T-helper 1 cell treated with Interleukin-12 subunit alpha and Interleukin-12 subunit beta and Interleukin-4 antibody, amounts not matched to agents 30 μg/mL and 1 μg/mL, for 36 hours (primary cell): ENCODE measurements around the gene ADGRB3.
"Not testable (repeated sequence)": the region's sequence is repeated elsewhere in the genome, so short reads cannot be mapped to it uniquely, and the experiment has no call there.

Source experiments
- H3K27ac Mint-ChIP-seq: one replicate; pipeline ENCODE4 v1.8.0; 2021; ENCODE audit warnings: mild to moderate bottlenecking, mixed read lengths
- H3K27me3 Mint-ChIP-seq: one replicate; pipeline ENCODE4 v1.8.0; 2021; ENCODE audit warnings: low read depth, mixed read lengths
- H3K36me3 Mint-ChIP-seq: one replicate; pipeline ENCODE4 v1.8.0; 2021; ENCODE audit warnings: low read depth, mixed read lengths
- H3K4me1 Mint-ChIP-seq: one replicate; pipeline ENCODE4 v1.8.0; 2021; ENCODE audit warnings: low read depth, mixed read lengths
- H3K4me3 Mint-ChIP-seq: one replicate; pipeline ENCODE4 v1.8.0; 2021; ENCODE audit warnings: mild to moderate bottlenecking, moderate library complexity, mixed read lengths
- H3K9me3 Mint-ChIP-seq: one replicate; pipeline ENCODE4 v1.8.0; 2021; ENCODE audit warnings: mixed read lengths

Gene ADGRB3

GRCh38 chr6:68834551-68834950, 199.5 kb downstream of the ADGRB3 start:
- H3K36me3 Mint-ChIP-seq = no peaks in the 10 kb centered on the region
- no peaks in the 10 kb centered on the region for H3K4me1 Mint-ChIP-seq
- no peak overlapping the region for H3K27ac Mint-ChIP-seq
- no peak overlapping the region for H3K4me3 Mint-ChIP-seq
- no peaks in the 10 kb centered on the region for H3K9me3 Mint-ChIP-seq
- H3K27me3 Mint-ChIP-seq = no peaks in the 10 kb centered on the region

GRCh38 chr6:68838571-68838970, 203.5 kb downstream of the ADGRB3 start:
- no peaks in the 10 kb centered on the region for H3K9me3 Mint-ChIP-seq
- no peak overlapping the region for H3K27ac Mint-ChIP-seq
- no peaks in the 10 kb centered on the region for H3K27me3 Mint-ChIP-seq
- H3K4me3 Mint-ChIP-seq = no peak overlapping the region
- H3K4me1 Mint-ChIP-seq = no peaks in the 10 kb centered on the region
- no peaks in the 10 kb centered on the region for H3K36me3 Mint-ChIP-seq

GRCh38 chr6:68852791-68853190, 217.7 kb downstream of the ADGRB3 start:
- H3K27ac Mint-ChIP-seq = no peak overlapping the region
- no peaks in the 10 kb centered on the region for H3K36me3 Mint-ChIP-seq
- H3K27me3 Mint-ChIP-seq = no peaks in the 10 kb centered on the region
- peaks cover 1% of the 10 kb centered on the region for H3K9me3 Mint-ChIP-seq
- no peak overlapping the region for H3K4me3 Mint-ChIP-seq
- H3K4me1 Mint-ChIP-seq = no peaks in the 10 kb centered on the region

- Mint-ChIP-seq H3K36me3 (no peaks in the 10 kb centered on the region), H3K9me3 (peaks cover 18% of the 10 kb centered on the region), H3K4me1 (no peaks in the 10 kb centered on the region), H3K27me3 (no peaks in the 10 kb centered on the region), H3K27ac (no peak overlapping the region), H3K4me3 (no peak overlapping the region)
Measured at GRCh38 chr6:68859233-68859632, 224.2 kb downstream of the ADGRB3 start.

- Mint-ChIP-seq H3K4me3 (no peak overlapping the region), H3K27ac (no peak overlapping the region), H3K27me3 (no peaks in the 10 kb centered on the region), H3K9me3 (peaks cover 5% of the 10 kb centered on the region), H3K36me3 (no peaks in the 10 kb centered on the region), H3K4me1 (no peaks in the 10 kb centered on the region)
Measured at GRCh38 chr6:68868646-68869045, 233.6 kb downstream of the ADGRB3 start.

GRCh38 chr6:68873236-68873635, 238.2 kb downstream of the ADGRB3 start:
- Mint-ChIP-seq H3K27me3 (no peaks in the 10 kb centered on the region), H3K9me3 (no peaks in the 10 kb centered on the region), H3K36me3 (no peaks in the 10 kb centered on the region), H3K4me1 (no peaks in the 10 kb centered on the region), H3K4me3 (no peak overlapping the region), H3K27ac (no peak overlapping the region)

GRCh38 chr6:68874747-68875146, 239.7 kb downstream of the ADGRB3 start:
- Mint-ChIP-seq H3K27ac (no peak overlapping the region), H3K27me3 (no peaks in the 10 kb centered on the region), H3K36me3 (no peaks in the 10 kb centered on the region), H3K4me1 (no peaks in the 10 kb centered on the region), H3K4me3 (no peak overlapping the region), H3K9me3 (no peaks in the 10 kb centered on the region)

GRCh38 chr6:68875403-68875802, 240.3 kb downstream of the ADGRB3 start:
- Mint-ChIP-seq H3K27me3 (no peaks in the 10 kb centered on the region), H3K4me1 (no peaks in the 10 kb centered on the region), H3K36me3 (no peaks in the 10 kb centered on the region), H3K9me3 (no peaks in the 10 kb centered on the region), H3K4me3 (no peak overlapping the region), H3K27ac (no peak overlapping the region)

GRCh38 chr6:68876792-68877493, 241.9 kb downstream of the ADGRB3 start:
- Mint-ChIP-seq H3K27ac (no peak overlapping the region), H3K36me3 (no peaks in the 10 kb centered on the region), H3K27me3 (no peaks in the 10 kb centered on the region), H3K4me1 (no peaks in the 10 kb centered on the region), H3K9me3 (no peaks in the 10 kb centered on the region), H3K4me3 (no peak overlapping the region)

- Mint-ChIP-seq H3K27ac (no peak overlapping the region), H3K4me1 (no peaks in the 10 kb centered on the region), H3K9me3 (no peaks in the 10 kb centered on the region), H3K4me3 (no peak overlapping the region), H3K36me3 (no peaks in the 10 kb centered on the region), H3K27me3 (no peaks in the 10 kb centered on the region)
Measured at GRCh38 chr6:68880050-68880813, 245.2 kb downstream of the ADGRB3 start.

- H3K36me3 Mint-ChIP-seq, H3K27me3 Mint-ChIP-seq, H3K27ac Mint-ChIP-seq, H3K4me3 Mint-ChIP-seq, H3K9me3 Mint-ChIP-seq, H3K4me1 Mint-ChIP-seq: not testable (repeated sequence)
Measured at GRCh38 chr6:68883325-68883724, 248.2 kb downstream of the ADGRB3 start.

GRCh38 chr6:68891419-68891818, 256.3 kb downstream of the ADGRB3 start:
- H3K36me3 Mint-ChIP-seq = no peaks in the 10 kb centered on the region
- H3K4me3 Mint-ChIP-seq = no peak overlapping the region
- no peaks in the 10 kb centered on the region for H3K4me1 Mint-ChIP-seq
- no peaks in the 10 kb centered on the region for H3K9me3 Mint-ChIP-seq
- no peak overlapping the region for H3K27ac Mint-ChIP-seq
- no peaks in the 10 kb centered on the region for H3K27me3 Mint-ChIP-seq

GRCh38 chr6:68892452-68892851, 257.4 kb downstream of the ADGRB3 start:
- no peaks in the 10 kb centered on the region for H3K27me3 Mint-ChIP-seq
- no peaks in the 10 kb centered on the region for H3K4me1 Mint-ChIP-seq
- H3K4me3 Mint-ChIP-seq = no peak overlapping the region
- H3K36me3 Mint-ChIP-seq = no peaks in the 10 kb centered on the region
- no peaks in the 10 kb centered on the region for H3K9me3 Mint-ChIP-seq
- no peak overlapping the region for H3K27ac Mint-ChIP-seq

- Mint-ChIP-seq H3K27me3 (no peaks in the 10 kb centered on the region), H3K9me3 (no peaks in the 10 kb centered on the region), H3K36me3 (no peaks in the 10 kb centered on the region), H3K4me3 (no peak overlapping the region), H3K27ac (no peak overlapping the region), H3K4me1 (no peaks in the 10 kb centered on the region)
Measured at GRCh38 chr6:68895929-68896328, 260.8 kb downstream of the ADGRB3 start.

- Mint-ChIP-seq H3K9me3 (no peaks in the 10 kb centered on the region), H3K27me3 (no peaks in the 10 kb centered on the region), H3K27ac (no peak overlapping the region), H3K4me3 (no peak overlapping the region), H3K4me1 (no peaks in the 10 kb centered on the region), H3K36me3 (no peaks in the 10 kb centered on the region)
Measured at GRCh38 chr6:68901044-68901443, 266.0 kb downstream of the ADGRB3 start.
